Muscle layer of duodenum (tissue), 2 donors: ENCODE data around the gene ATG2A.
"Not testable (repeated sequence)": the region's sequence is repeated elsewhere in the genome, so short reads cannot be mapped to it uniquely, and the experiment has no call there.

Source experiments
- H3K27ac ChIP-seq: one replicate; pipeline ENCODE4 v1.7.0; 2013; ENCODE audit warnings: mild to moderate bottlenecking, low read length
- H3K27me3 ChIP-seq: one replicate; pipeline ENCODE4 v1.7.0; 2013; ENCODE audit warnings: low read depth, mild to moderate bottlenecking, control low read depth, low read length
- H3K36me3 ChIP-seq, 2 donors: one replicate each; pipeline ENCODE4 v1.7.0; 2013; ENCODE audit warnings: low read length in 2 of 2, control low read depth in 1 of 2, mild to moderate bottlenecking in 1 of 2; ENCODE audit not compliant: insufficient read depth in 2 of 2, control insufficient read depth in 1 of 2
- H3K4me1 ChIP-seq, 2 donors: one replicate each; pipeline ENCODE4 v1.7.0; 2013; ENCODE audit warnings: low read length in 2 of 2, mild to moderate bottlenecking in 2 of 2, control low read depth in 1 of 2, moderate library complexity in 1 of 2; ENCODE audit not compliant: insufficient read depth in 2 of 2, control insufficient read depth in 1 of 2
- H3K4me3 ChIP-seq, 2 donors: one replicate each; pipeline ENCODE4 v1.7.0; 2013; ENCODE audit warnings: low read length in 2 of 2, low read depth in 1 of 2, mild to moderate bottlenecking in 1 of 2
- H3K9me3 ChIP-seq, 2 donors: one replicate each; pipeline ENCODE4 v1.7.0; 2013; ENCODE audit warnings: low read length in 2 of 2, control low read depth in 1 of 2, mild to moderate bottlenecking in 1 of 2; ENCODE audit not compliant: control insufficient read depth in 1 of 2
- donor health status: healthy.

Gene ATG2A

DNA sequence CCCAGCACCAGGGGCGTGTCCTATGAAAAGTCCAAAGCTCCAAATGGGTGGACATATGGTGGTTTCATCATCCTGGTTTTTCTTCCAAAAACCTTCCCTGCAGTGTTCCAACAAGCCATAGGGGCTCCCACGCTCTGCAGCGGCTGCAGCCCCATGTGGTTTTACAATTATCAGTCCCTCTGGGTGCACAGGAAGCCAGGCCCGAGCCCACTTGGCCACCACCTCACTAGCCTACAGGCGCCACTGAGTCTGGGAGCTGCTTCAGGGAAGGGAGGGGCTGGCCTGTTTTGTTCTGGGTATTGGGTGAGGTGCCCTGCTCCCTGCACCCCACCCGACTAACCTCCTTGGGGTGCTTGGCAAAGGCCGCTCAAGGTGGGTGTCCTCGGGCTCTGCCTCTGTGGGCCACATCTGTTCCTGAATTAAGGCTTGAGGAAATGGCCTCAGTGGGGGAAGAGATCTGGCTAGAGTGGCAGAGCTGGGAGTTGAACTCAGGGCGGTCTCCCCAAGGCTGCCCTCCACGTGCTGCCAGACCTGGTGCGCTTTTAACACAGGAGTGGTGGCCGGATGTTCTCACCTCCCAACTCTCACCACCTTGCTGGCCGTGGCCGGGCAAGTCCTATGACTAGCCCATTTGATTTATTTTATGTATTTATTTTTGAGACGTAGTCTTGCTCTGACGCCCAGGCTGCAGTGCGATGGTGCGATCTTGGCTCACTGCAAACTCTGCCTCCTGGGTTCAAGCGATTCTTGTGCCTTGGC lies 67.2 kb downstream of the ATG2A start:
- peaks cover 13 to 33% of the 10 kb centered on the region in 2 donors for H3K4me1 ChIP-seq
- no peaks in the 10 kb centered on the region for H3K27me3 ChIP-seq
- H3K27ac ChIP-seq, result no peak overlapping the region
- H3K36me3 ChIP-seq, result peaks cover 0 to 21% of the 10 kb centered on the region in 2 donors
- H3K4me3 ChIP-seq, result no peak overlapping the region
- H3K9me3 ChIP-seq, result no peaks in the 10 kb centered on the region

DNA sequence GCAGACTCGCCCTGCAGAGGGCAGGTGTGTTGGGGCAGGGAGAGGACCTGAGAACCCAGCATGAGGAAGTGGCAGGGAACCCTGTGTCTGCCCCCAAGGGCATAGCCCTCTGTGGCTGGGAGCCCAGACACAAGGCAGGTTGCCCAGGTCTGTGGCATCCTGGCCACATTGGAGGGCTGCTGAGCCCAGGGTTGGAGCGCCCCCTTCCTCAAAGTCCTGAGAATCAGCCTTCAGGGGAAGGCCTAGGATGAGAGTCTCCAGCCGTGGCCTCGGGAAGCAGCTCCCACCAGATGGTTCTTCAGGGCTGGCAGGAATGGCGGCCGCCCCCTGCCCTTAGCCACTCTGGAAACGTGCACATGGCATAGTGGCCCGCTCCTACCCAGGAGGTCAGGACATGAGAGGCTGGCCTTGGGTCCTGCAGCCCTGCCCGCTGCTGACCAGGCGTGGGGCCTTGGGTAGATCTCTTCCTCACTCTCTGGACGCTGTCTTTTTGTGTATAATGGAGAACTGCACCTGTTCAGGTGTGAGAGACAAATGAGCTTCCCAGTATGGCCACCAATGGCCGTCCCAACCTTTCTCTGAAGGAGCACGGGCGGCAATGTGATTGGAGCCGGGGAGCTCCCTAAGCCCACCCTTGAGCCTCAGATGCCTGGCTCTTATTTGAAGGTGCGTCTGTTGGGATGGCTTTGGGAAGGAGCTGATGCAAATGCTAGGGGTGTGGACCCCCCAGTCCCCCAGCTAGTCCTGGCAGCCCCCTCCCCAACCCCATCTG lies 68.0 kb downstream of the ATG2A start:
- Histone ChIP-seq H3K4me1 (peaks cover 12 to 32% of the 10 kb centered on the region in 2 donors), H3K27me3 (no peaks in the 10 kb centered on the region), H3K4me3 (no peak overlapping the region), H3K27ac (peak overlapping the region; percentile 23), H3K36me3 (peaks cover 0 to 13% of the 10 kb centered on the region in 2 donors), H3K9me3 (no peaks in the 10 kb centered on the region)

DNA sequence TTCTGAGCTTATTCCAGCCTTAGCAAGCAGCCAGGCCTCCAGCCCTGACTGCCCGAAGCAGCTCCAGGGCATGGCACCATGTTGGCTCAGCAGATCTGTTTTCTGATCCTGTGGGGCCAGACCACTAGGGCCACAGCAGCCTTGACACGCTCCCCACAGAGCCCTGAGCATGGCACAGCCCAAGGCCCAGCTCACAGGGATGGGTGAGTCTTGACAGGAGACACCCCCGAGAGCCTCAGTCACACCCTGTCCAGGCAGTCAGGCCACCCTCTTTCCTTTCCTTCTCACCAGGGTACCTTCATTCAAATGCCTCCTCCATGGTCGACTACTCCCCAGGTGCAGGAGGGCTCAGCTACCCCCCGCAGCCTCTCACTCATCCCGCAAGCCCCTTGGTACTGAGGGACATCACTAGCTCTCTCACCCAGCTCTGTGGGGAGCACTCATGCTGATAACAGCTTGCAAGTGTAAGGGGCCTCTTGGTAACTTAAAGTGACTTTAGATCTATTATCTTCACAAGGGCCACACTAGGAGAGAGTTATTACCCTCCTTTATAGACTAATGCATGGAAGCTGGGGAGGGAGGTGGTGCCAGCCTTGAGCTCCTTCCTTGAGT lies 68.7 kb downstream of the ATG2A start:
- Histone ChIP-seq H3K27me3 (no peaks in the 10 kb centered on the region), H3K4me1 (peaks cover 11 to 27% of the 10 kb centered on the region in 2 donors), H3K27ac (peak overlapping the region; percentile 23), H3K9me3 (no peaks in the 10 kb centered on the region), H3K4me3 (no peak overlapping the region), H3K36me3 (peaks cover 0 to 6% of the 10 kb centered on the region in 2 donors)

DNA sequence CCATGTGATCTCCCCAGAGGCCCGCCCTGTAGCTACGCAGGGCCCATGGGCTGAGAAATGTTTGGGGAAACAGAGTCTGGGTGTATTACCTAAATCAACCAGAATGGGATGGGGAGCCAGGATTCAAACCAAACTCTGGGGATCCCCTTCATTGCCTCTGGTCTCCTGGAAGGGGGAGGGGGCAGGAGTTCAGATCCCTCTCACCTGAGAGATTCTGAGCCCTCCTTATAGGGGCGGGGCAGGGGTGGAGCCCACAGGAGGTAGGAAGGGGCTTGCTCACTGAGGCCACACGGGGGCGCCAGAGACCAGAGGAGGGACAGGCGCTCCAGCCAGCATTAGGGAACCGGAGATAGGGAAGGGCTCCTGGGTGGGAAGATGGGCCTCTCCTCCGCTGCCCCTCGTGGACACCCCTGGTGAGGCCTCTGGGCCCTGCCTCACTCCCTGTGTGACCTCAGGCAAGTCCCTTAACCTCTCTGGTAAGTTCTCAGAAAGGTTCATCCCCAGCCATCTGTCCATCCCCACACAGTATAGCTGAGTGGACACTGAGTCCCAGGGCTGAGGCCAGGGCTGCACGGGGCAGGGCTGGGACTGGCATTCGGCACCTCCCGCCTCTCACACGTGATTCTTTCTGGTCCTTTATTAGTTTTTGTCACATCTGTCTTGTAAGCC lies 69.9 kb downstream of the ATG2A start:
- H3K4me3 ChIP-seq, result no peak overlapping the region

DNA sequence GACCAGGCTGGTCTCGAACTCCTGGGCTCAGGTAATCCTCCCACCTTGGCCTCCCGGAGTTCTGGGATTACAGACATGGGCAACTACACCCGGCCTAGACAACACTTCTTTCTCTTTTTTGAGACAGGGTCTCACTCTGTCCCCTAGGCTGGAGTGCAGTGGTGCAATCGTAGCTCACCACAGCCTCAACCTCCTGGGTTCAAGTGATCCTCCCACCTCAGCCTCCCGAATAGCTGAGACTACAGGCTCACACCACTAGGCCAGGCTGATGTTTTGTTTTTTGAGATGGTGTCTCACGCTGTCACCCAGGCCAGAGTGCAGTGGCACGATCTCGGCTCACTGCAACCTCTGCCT lies 71.3 kb downstream of the ATG2A start:
- not testable (repeated sequence) for H3K4me3 ChIP-seq, H3K27me3 ChIP-seq, H3K36me3 ChIP-seq, H3K27ac ChIP-seq, H3K9me3 ChIP-seq
- H3K4me1 ChIP-seq, result peaks cover 10 to 24% of the 10 kb centered on the region in 2 donors

More for the DNA sequence above, 69.9 kb downstream of the ATG2A start:
- H3K4me1 ChIP-seq, result peaks cover 10 to 27% of the 10 kb centered on the region in 2 donors
- no peaks in the 10 kb centered on the region for H3K9me3 ChIP-seq
- H3K36me3 ChIP-seq, result no peaks in the 10 kb centered on the region
- no peaks in the 10 kb centered on the region for H3K27me3 ChIP-seq
- no peak overlapping the region for H3K27ac ChIP-seq

DNA sequence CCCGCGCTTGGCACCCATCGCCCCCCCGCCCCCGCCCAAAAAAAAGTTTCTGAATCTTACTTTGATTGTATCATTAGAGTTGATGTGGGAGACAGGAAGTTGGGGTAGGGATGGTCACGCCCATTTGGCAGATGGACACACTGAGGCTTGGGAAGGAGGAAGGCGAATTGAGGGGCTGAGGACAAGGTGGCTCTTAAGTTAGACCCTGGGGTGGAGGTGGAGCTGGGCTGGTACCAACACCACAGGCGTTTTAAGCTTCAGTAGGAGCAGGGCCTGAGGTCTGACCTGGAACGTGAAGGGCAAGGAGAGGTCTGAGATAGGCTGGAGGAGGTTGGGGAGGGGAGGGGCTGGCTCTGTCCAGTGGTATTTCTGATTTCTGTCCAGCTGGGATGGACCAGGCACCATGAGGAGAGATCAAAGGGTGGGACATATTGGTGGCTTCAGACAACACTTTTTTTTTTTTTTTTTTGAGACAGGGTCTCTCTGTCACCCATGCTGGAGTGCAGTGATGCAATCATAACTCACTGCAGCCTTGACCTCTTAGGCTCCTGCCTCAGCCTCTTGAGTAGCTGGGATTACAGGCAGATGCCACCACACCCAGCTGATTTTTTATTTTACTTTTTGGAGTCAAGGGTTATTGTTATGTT lies 71.8 kb downstream of the ATG2A start:
- Histone ChIP-seq H3K27me3 (no peaks in the 10 kb centered on the region), H3K27ac (no peak overlapping the region), H3K36me3 (no peaks in the 10 kb centered on the region), H3K9me3 (no peaks in the 10 kb centered on the region), H3K4me3 (no peak overlapping the region), H3K4me1 (peaks cover 10 to 24% of the 10 kb centered on the region in 2 donors)
